Measurements from ENCODE around the gene TBX2. TPM values are rescaled to one million over a fixed set of nuclear protein-coding genes. Genes with fewer than 3 reads are reported as not detected.

Gene TBX2
- total RNA-seq, 2 experiments from 2014 or later, result 0.06 TPM; not detected in 1

DNA sequence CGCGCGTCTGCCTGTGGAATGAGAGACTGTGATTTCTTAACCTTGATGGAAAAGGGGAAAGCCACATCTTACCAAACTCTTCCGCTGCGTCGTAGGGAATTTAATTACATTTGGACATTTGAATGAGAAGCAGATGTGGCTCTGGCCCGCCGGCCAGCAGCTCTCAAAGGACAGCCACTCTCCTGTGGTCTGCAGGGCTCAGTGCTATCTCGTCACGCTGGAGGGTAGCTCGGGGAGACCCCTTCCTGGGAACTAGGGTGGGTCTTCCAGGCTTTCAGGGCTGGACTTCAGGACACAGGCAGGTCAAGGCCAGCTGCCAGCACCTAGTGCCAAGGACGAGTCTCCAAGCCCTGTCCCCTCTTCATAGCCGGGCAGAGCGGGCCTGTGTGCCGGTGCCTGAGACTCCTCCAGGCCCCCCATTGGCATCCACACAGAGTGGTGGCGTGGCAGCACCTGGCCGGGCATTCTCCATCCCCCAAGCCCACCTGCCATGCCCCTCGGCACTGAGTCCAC lies 15.9 kb upstream of the TBX2 start:
- Histone ChIP-seq H3K4me3 (ENCODE audit: low read length) (no peak overlapping the region), H3K27me3 (ENCODE audit: control insufficient read depth in 1 of 2, insufficient read depth in 2 of 2, low read length in 2 of 2) (no peaks in the 10 kb centered on the region), H3K4me1 (ENCODE audit: insufficient read depth, low read length) (no peaks in the 10 kb centered on the region), H3K36me3 (ENCODE audit: insufficient read depth, low read length) (no peaks in the 10 kb centered on the region), H3K9me3 (ENCODE audit: control insufficient read depth in 1 of 2, insufficient read depth in 1 of 2, low read length in 2 of 2) (no peaks in the 10 kb centered on the region), H3K27ac (ENCODE audit: low read depth in 1 of 2, low read length in 2 of 2) (no peak overlapping the region)
- TF ChIP-seq, protein P1, sequence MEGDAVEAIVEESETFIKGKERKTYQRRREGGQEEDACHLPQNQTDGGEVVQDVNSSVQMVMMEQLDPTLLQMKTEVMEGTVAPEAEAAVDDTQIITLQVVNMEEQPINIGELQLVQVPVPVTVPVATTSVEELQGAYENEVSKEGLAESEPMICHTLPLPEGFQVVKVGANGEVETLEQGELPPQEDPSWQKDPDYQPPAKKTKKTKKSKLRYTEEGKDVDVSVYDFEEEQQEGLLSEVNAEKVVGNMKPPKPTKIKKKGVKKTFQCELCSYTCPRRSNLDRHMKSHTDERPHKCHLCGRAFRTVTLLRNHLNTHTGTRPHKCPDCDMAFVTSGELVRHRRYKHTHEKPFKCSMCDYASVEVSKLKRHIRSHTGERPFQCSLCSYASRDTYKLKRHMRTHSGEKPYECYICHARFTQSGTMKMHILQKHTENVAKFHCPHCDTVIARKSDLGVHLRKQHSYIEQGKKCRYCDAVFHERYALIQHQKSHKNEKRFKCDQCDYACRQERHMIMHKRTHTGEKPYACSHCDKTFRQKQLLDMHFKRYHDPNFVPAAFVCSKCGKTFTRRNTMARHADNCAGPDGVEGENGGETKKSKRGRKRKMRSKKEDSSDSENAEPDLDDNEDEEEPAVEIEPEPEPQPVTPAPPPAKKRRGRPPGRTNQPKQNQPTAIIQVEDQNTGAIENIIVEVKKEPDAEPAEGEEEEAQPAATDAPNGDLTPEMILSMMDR (IDR thresholded peaks at IDR 0.05), result no peak
- Mint-ChIP-seq H3K4me1 (ENCODE audit: low read depth) (no peaks in the 10 kb centered on the region), H3K27me3 (no peaks in the 10 kb centered on the region), H3K27ac (no peak overlapping the region), H3K36me3 (ENCODE audit: low read depth) (no peaks in the 10 kb centered on the region), H3K9me3 (no peaks in the 10 kb centered on the region), H3K4me3 (no peak overlapping the region)
- no peak for ATAC-seq (ENCODE audit: poor library complexity)
- ChIA-PET POLR2A (no interaction called here), CTCF (no interaction called here)
- intact Hi-C loops (cut with DNase I, micrococcal nuclease), result no loop called here
- DNase-seq, result no peak

DNA sequence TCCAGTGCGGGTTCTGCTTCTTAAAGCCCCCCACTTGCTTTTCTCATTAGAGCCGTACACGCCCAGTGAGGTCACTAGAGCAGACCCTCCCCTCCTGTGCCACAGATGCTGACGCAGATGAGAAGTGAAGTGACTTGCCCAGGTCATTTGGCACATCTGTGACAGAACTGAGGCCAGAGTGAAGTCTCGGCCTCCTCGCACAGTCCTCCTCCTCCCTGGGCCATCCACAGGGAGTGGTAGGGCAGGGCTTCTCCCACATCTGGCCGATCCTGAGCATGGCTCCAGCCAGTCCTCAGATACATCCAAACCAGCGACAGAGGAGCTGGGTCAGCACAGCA lies 15.3 kb upstream of the TBX2 start:
- intact Hi-C loops (cut with DNase I, micrococcal nuclease), result no loop called here
- ChIA-PET POLR2A (no interaction called here), CTCF (no interaction called here)
- no peak overlapping the region for H3K27ac ChIP-seq (ENCODE audit: low read depth in 1 of 2, low read length in 2 of 2)
- H3K4me3 ChIP-seq (ENCODE audit: low read length), result no peak overlapping the region
- TF ChIP-seq, protein P1 (IDR thresholded peaks at IDR 0.05), result no peak
- Mint-ChIP-seq H3K4me3 (no peak overlapping the region), H3K4me1 (ENCODE audit: low read depth) (no peaks in the 10 kb centered on the region), H3K36me3 (ENCODE audit: low read depth) (no peaks in the 10 kb centered on the region), H3K27me3 (no peaks in the 10 kb centered on the region), H3K27ac (no peak overlapping the region), H3K9me3 (no peaks in the 10 kb centered on the region)
- no peaks in the 10 kb centered on the region for H3K9me3 ChIP-seq (ENCODE audit: control insufficient read depth in 1 of 2, insufficient read depth in 1 of 2, low read length in 2 of 2)
- H3K27me3 ChIP-seq (ENCODE audit: control insufficient read depth in 1 of 2, insufficient read depth in 2 of 2, low read length in 2 of 2), result no peaks in the 10 kb centered on the region
- peaks cover under 1% of the 10 kb centered on the region for H3K4me1 ChIP-seq (ENCODE audit: insufficient read depth, low read length)
- H3K36me3 ChIP-seq (ENCODE audit: insufficient read depth, low read length), result no peaks in the 10 kb centered on the region
- no peak for ATAC-seq (ENCODE audit: poor library complexity)
- DNase-seq, result peak in 1 of 14 experiments; percentile 7

DNA sequence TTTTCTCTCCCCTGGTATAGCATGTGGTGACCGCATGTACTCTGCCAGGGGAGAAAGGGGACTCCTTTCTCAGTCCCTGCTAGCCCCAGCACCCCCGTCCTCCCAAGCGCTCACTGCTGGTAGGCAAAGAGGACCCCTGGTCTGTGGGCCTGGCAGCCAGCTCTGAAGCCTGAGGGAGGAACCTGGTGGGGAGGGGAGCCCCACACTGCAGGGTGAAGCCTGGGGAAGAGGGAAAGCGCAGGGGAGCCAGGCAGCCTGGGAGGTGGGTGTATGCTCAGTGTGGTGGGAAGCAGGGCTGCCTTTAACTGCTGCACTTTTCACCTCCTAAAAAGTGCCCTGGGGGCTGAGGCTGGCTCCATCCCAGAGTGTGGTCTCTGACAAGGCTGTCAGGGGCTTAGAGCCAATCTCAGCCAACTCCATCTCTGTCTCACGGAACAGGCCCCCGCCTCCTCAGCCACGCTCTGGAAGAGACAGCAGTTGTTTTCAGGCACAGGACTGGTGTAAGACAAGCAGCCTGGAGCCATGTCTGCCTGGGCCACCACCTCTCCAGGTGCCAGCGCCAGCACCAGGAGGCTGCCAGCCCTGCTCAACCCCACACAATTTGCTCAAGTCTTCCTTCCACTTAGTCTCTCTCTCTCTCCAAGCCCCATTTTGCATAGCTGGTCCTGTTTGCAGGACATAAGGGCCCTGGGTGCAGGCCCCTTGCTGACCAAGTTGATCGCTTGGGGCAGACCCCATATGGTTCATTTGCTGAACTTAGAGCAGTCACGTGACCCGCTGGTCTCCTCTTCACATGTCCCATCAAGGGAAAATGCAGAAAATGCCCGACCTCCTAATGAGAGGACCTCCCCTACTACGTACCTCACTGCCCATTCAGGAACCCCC lies 14.7 kb upstream of the TBX2 start:
- intact Hi-C loops (cut with DNase I, micrococcal nuclease), result no loop called here
- Histone ChIP-seq H3K36me3 (ENCODE audit: insufficient read depth, low read length) (no peaks in the 10 kb centered on the region), H3K4me1 (ENCODE audit: insufficient read depth, low read length) (peaks cover 6% of the 10 kb centered on the region), H3K9me3 (ENCODE audit: control insufficient read depth in 1 of 2, insufficient read depth in 1 of 2, low read length in 2 of 2) (peaks cover 0 to 2% of the 10 kb centered on the region in 2 experiments), H3K27me3 (ENCODE audit: control insufficient read depth in 1 of 2, insufficient read depth in 2 of 2, low read length in 2 of 2) (no peaks in the 10 kb centered on the region), H3K4me3 (ENCODE audit: low read length) (no peak overlapping the region), H3K27ac (ENCODE audit: low read depth in 1 of 2, low read length in 2 of 2) (no peak overlapping the region)
- Mint-ChIP-seq H3K27ac (no peak overlapping the region), H3K9me3 (no peaks in the 10 kb centered on the region), H3K27me3 (no peaks in the 10 kb centered on the region), H3K4me3 (no peak overlapping the region), H3K36me3 (ENCODE audit: low read depth) (no peaks in the 10 kb centered on the region), H3K4me1 (ENCODE audit: low read depth) (no peaks in the 10 kb centered on the region)
- peak in 1 of 14 experiments; percentile 3 for DNase-seq
- TF ChIP-seq, protein P1 (IDR thresholded peaks at IDR 0.05), result no peak
- no peak for ATAC-seq (ENCODE audit: poor library complexity)
- CTCF ChIA-PET, result no interaction called here
- POLR2A ChIA-PET, result no interaction called here

Data from CD4-positive, alpha-beta T cell (primary cell).